ENCODE measurements around the gene TMEM178B. TPM values are rescaled to one million over a fixed set of nuclear protein-coding genes. Genes with fewer than 3 reads are reported as not detected.

The TMEM178B gene
- total RNA-seq, 1 experiment from 2014 or later = not detected

DNA sequence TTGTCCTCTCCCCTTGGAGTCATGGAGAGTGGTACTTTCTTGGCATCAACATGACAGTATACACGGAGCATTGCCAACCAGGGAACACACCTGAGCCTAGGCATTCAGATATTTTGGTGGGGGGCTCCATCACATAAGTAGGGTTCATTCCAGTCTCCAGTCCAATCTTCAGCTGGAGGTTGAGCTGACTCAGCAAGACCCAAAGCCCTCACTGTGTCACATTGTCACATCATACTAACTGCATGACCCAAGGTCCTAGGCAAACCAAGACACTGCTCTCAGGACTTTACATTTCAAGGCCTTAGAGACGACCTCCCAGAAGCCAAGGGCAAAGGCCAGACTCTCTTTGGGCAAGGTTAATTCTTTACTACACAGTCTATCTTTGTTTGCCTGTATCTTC, 190.1 kb downstream of the TMEM178B start:
- ChIA-PET POLR2A (no interaction called here), CTCF (interaction anchor here (0.6 kb wide), 1 partner anchor 100 kb away, joined by 3 read pairs; no protein-coding TSS in a partner anchor)
- BruUV-seq (replicated peaks) = no TSS peak
- H3K36me3 Mint-ChIP-seq (ENCODE audit: insufficient read depth, unreplicated experiment) = no peaks in the 10 kb centered on the region
- TF ChIP-seq, protein P1, sequence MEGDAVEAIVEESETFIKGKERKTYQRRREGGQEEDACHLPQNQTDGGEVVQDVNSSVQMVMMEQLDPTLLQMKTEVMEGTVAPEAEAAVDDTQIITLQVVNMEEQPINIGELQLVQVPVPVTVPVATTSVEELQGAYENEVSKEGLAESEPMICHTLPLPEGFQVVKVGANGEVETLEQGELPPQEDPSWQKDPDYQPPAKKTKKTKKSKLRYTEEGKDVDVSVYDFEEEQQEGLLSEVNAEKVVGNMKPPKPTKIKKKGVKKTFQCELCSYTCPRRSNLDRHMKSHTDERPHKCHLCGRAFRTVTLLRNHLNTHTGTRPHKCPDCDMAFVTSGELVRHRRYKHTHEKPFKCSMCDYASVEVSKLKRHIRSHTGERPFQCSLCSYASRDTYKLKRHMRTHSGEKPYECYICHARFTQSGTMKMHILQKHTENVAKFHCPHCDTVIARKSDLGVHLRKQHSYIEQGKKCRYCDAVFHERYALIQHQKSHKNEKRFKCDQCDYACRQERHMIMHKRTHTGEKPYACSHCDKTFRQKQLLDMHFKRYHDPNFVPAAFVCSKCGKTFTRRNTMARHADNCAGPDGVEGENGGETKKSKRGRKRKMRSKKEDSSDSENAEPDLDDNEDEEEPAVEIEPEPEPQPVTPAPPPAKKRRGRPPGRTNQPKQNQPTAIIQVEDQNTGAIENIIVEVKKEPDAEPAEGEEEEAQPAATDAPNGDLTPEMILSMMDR (IDR thresholded peaks at IDR 0.05; ENCODE audit: unreplicated experiment) = no peak
- no peak for DNase-seq (ENCODE audit: unreplicated experiment)
- intact Hi-C loops (cut with micrococcal nuclease) = no loop called here
- no peak overlapping the region for H3K4me3 Mint-ChIP-seq (ENCODE audit: unreplicated experiment)
- H3K4me1 Mint-ChIP-seq (ENCODE audit: insufficient read depth, unreplicated experiment) = no peaks in the 10 kb centered on the region
- no peaks in the 10 kb centered on the region for H3K27me3 Mint-ChIP-seq (ENCODE audit: insufficient read depth, unreplicated experiment)
- peaks cover 8% of the 10 kb centered on the region for H3K9me3 Mint-ChIP-seq (ENCODE audit: unreplicated experiment)
- H3K27ac Mint-ChIP-seq (ENCODE audit: low read depth, unreplicated experiment) = no peak overlapping the region

DNA sequence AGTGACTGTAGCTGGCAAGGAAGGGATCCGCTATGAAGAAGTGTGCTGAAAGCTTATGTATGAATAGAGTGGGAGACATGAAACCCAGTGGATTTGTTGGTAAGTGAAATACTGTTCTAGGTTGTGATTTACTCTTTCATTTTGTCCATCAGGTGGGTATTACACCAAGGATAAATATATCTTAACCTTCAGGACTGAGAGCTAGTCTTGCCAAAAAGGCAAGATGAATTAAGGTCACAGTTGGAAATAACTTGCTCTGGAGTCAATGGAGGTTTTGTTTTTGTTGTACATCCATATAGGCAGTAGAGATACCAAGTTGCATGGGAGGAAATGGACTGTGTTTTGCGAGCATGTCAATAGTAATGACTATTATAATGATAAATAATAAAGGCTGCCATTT, 190.6 kb downstream of the TMEM178B start:
- no peak for DNase-seq (ENCODE audit: unreplicated experiment)
- CTCF ChIA-PET = interaction anchor here (0.6 kb wide), 1 partner anchor 100 kb away, joined by 3 read pairs; no protein-coding TSS in a partner anchor
- Mint-ChIP-seq H3K27me3 (ENCODE audit: insufficient read depth, unreplicated experiment) (no peaks in the 10 kb centered on the region), H3K4me1 (ENCODE audit: insufficient read depth, unreplicated experiment) (no peaks in the 10 kb centered on the region), H3K4me3 (ENCODE audit: unreplicated experiment) (no peak overlapping the region), H3K9me3 (ENCODE audit: unreplicated experiment) (peaks cover 5% of the 10 kb centered on the region), H3K36me3 (ENCODE audit: insufficient read depth, unreplicated experiment) (no peaks in the 10 kb centered on the region), H3K27ac (ENCODE audit: low read depth, unreplicated experiment) (no peak overlapping the region)
- POLR2A ChIA-PET = no interaction called here
- BruUV-seq (replicated peaks) = no TSS peak
- intact Hi-C loops (cut with micrococcal nuclease) = no loop called here
- TF ChIP-seq, protein P1 (IDR thresholded peaks at IDR 0.05; ENCODE audit: unreplicated experiment) = no peak

DNA sequence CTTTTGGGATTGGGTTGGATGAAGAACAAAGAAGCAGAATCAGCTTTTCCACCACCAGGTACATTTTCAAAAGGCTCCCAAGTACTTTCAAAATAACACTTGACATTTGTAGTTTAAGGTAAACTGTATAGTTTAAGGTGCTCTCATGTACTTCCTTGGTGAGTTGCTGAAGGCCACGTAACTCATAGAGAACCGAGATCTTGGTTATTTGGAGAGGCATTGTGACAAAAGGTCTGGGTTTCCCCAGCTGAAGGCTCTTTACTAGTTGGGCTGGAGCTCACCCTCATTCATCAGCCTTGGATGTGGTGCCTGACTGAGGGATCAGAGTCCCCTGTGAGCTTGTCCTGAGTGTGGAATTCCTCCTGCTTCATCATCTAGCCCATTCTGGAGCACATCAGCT, 191.8 kb downstream of the TMEM178B start:
- Mint-ChIP-seq H3K27me3 (ENCODE audit: insufficient read depth, unreplicated experiment) (no peaks in the 10 kb centered on the region), H3K36me3 (ENCODE audit: insufficient read depth, unreplicated experiment) (no peaks in the 10 kb centered on the region), H3K27ac (ENCODE audit: low read depth, unreplicated experiment) (no peak overlapping the region), H3K9me3 (ENCODE audit: unreplicated experiment) (no peaks in the 10 kb centered on the region), H3K4me1 (ENCODE audit: insufficient read depth, unreplicated experiment) (no peaks in the 10 kb centered on the region), H3K4me3 (ENCODE audit: unreplicated experiment) (no peak overlapping the region)
- TF ChIP-seq, protein P1 (IDR thresholded peaks at IDR 0.05; ENCODE audit: unreplicated experiment) = no peak
- no TSS peak for BruUV-seq (replicated peaks)
- intact Hi-C loops (cut with micrococcal nuclease) = no loop called here
- DNase-seq (ENCODE audit: unreplicated experiment) = no peak
- CTCF ChIA-PET = no interaction called here
- POLR2A ChIA-PET = no interaction called here

DNA sequence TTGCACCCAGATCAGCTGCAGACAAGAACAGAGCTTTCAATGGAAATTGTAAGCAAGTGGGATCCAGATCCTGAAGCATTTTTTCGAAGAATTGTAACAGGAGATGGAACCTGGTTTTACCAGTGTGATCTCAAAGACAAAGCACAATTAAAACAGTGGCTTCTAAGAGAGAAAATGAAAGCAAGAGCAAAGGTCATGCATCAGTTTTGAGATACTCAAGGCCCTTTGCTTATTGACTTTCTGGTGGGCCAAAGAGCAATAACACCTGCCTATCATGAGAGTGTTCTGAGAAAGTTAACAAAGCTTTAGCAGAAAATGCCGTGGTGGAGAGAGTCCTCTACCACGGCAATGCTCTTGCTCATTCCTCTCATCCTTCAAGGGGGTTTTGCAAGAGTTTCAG, 194.8 kb downstream of the TMEM178B start:
- H3K27ac Mint-ChIP-seq (ENCODE audit: low read depth, unreplicated experiment) = no peak overlapping the region
- no peaks in the 10 kb centered on the region for H3K27me3 Mint-ChIP-seq (ENCODE audit: insufficient read depth, unreplicated experiment)
- no peaks in the 10 kb centered on the region for H3K4me1 Mint-ChIP-seq (ENCODE audit: insufficient read depth, unreplicated experiment)
- DNase-seq (ENCODE audit: unreplicated experiment) = no peak
- no peak overlapping the region for H3K4me3 Mint-ChIP-seq (ENCODE audit: unreplicated experiment)
- ChIA-PET CTCF (interaction anchor here (0.6 kb wide), 1 partner anchor 38 kb away, joined by 5 read pairs; no protein-coding TSS in a partner anchor), POLR2A (interaction anchor here (0.6 kb wide), 1 partner anchor 206 kb away, joined by 3 read pairs; no protein-coding TSS in a partner anchor)
- BruUV-seq (replicated peaks) = no TSS peak
- no peaks in the 10 kb centered on the region for H3K36me3 Mint-ChIP-seq (ENCODE audit: insufficient read depth, unreplicated experiment)
- intact Hi-C loops (cut with micrococcal nuclease) = no loop called here
- TF ChIP-seq, protein P1 (IDR thresholded peaks at IDR 0.05; ENCODE audit: unreplicated experiment) = no peak
- no peaks in the 10 kb centered on the region for H3K9me3 Mint-ChIP-seq (ENCODE audit: unreplicated experiment)
